Loucy (cell line): Measurements from ENCODE around the gene URI1.

Experiments used
- H2AFZ ChIP-seq: fragments of 200-600 bp; sonication (generic); 2 replicates; pipeline ENCODE4 v1.6.0; 2016; ENCODE audit warnings: antibody characterized with exemption, mild to moderate bottlenecking, low read length, moderate library complexity
- H3F3A ChIP-seq: fragments of 200-600 bp; 2 replicates; pipeline ENCODE4 v1.6.0; 2016; ENCODE audit warnings: antibody characterized with exemption, low read depth, mild to moderate bottlenecking
- H3K27me3 ChIP-seq: fragments of 200-600 bp; sonication (generic); 2 replicates; pipeline ENCODE4 v1.6.1; 2014; ENCODE audit warnings: low read length, mild to moderate bottlenecking; ENCODE audit not compliant: insufficient read depth, poor library complexity, severe bottlenecking
- H3K36me3 ChIP-seq: fragments of 200-600 bp; sonication (generic); 2 replicates; pipeline ENCODE4 v1.6.1; 2016; ENCODE audit warnings: low read length; ENCODE audit not compliant: insufficient read depth
- H3K4me1 ChIP-seq: fragments of 200-600 bp; sonication (generic); 2 replicates; pipeline ENCODE4 v1.5.1; 2014; ENCODE audit warnings: low read length, mild to moderate bottlenecking; ENCODE audit not compliant: insufficient read depth, poor library complexity, severe bottlenecking
- H3K4me2 ChIP-seq: fragments of 200-600 bp; sonication (generic); 2 replicates; pipeline ENCODE4 v1.6.0; 2014; ENCODE audit warnings: antibody characterized with exemption, low read length, low read depth, mild to moderate bottlenecking; ENCODE audit not compliant: poor library complexity, severe bottlenecking
- H3K4me3 ChIP-seq: fragments of 200-600 bp; sonication (generic); 2 replicates; pipeline ENCODE4 v1.5.1; 2014; ENCODE audit warnings: low read length, mild to moderate bottlenecking, mixed read lengths; ENCODE audit not compliant: poor library complexity, severe bottlenecking
- H3K79me2 ChIP-seq: fragments of 200-600 bp; sonication (generic); 2 replicates; pipeline ENCODE4 v1.6.1; 2014; ENCODE audit warnings: low read length; ENCODE audit not compliant: insufficient read depth
- H3K9ac ChIP-seq: fragments of 200-600 bp; sonication (generic); 2 replicates; pipeline ENCODE4 v1.6.0; 2014; ENCODE audit warnings: mild to moderate bottlenecking, low read depth, low read length, moderate library complexity; ENCODE audit not compliant: poor library complexity, severe bottlenecking
- H3K9me2 ChIP-seq: fragments of 200-600 bp; sonication (generic); replicated peaks from 2 replicates; pipeline ENCODE4 v1.6.1; 2016; ENCODE audit warnings: low read depth, low read length, mixed read lengths
- H3K9me3 ChIP-seq: fragments of 200-600 bp; sonication (generic); 2 replicates; pipeline ENCODE4 v1.6.1; 2014; ENCODE audit warnings: mild to moderate bottlenecking, antibody characterized with exemption, low read length, low read depth; ENCODE audit not compliant: insufficient read depth
- H4K20me1 ChIP-seq: fragments of 200-600 bp; sonication (generic); 2 replicates; pipeline ENCODE4 v1.6.0; 2014; ENCODE audit warnings: antibody characterized with exemption, low read length, mild to moderate bottlenecking; ENCODE audit not compliant: insufficient read depth, poor library complexity, severe bottlenecking
- EZH2phosphoT487 ChIP-seq: fragments of 200-600 bp; IDR thresholded peaks from 2 replicates; pipeline ENCODE4 v1.6.1; 2018; ENCODE audit warnings: antibody characterized with exemption, mild to moderate bottlenecking, moderate library complexity, borderline replicate concordance
- TF ChIP-seq, protein P1 (sequence below): fragments of 200-600 bp; sonication (generic); conservative IDR thresholded peaks from 2 replicates; pipeline ENCODE4 v1.5.1; 2014; ENCODE audit warnings: mild to moderate bottlenecking, antibody characterized with exemption, low read length

Gene URI1

DNA sequence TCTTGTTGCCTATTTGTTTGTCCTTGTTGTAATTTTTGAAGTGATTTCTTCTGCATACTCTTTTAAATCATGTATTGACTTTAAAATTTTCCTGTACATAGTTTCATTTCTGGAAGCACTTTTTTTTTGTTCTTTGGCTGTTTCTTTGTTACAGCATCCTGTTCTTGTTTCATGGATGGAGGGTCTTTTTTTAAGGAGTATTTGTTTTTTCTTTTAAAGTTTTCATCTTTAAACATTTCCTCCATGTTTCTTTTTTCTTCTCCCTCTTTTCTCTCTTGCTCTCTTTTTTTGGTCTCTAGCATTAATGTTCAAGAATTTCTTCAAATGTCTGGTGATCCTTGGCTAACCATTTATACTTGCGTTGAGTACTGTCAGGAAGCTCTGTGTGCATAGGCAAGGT is 58.8 kb downstream of the URI1 start:
- Histone ChIP-seq H3K27me3 (no peaks in the 10 kb centered on the region), H4K20me1 (peaks cover 50% of the 10 kb centered on the region), H3K9me2 (no peaks in the 10 kb centered on the region), H3K4me2 (no peak overlapping the region), H2AFZ (no peak overlapping the region), H3K79me2 (peaks cover 94% of the 10 kb centered on the region), H3F3A (peaks cover 9% of the 10 kb centered on the region), H3K4me3 (no peak overlapping the region), H3K36me3 (peaks cover 33% of the 10 kb centered on the region), H3K9me3 (peaks cover 22% of the 10 kb centered on the region; the same call in 1 of the 2 replicates), H3K9ac (no peak overlapping the region), H3K4me1 (peaks cover 22% of the 10 kb centered on the region)
- no peak for TF ChIP-seq EZH2phosphoT487
- TF ChIP-seq, protein P1, sequence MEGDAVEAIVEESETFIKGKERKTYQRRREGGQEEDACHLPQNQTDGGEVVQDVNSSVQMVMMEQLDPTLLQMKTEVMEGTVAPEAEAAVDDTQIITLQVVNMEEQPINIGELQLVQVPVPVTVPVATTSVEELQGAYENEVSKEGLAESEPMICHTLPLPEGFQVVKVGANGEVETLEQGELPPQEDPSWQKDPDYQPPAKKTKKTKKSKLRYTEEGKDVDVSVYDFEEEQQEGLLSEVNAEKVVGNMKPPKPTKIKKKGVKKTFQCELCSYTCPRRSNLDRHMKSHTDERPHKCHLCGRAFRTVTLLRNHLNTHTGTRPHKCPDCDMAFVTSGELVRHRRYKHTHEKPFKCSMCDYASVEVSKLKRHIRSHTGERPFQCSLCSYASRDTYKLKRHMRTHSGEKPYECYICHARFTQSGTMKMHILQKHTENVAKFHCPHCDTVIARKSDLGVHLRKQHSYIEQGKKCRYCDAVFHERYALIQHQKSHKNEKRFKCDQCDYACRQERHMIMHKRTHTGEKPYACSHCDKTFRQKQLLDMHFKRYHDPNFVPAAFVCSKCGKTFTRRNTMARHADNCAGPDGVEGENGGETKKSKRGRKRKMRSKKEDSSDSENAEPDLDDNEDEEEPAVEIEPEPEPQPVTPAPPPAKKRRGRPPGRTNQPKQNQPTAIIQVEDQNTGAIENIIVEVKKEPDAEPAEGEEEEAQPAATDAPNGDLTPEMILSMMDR, result no peak

DNA sequence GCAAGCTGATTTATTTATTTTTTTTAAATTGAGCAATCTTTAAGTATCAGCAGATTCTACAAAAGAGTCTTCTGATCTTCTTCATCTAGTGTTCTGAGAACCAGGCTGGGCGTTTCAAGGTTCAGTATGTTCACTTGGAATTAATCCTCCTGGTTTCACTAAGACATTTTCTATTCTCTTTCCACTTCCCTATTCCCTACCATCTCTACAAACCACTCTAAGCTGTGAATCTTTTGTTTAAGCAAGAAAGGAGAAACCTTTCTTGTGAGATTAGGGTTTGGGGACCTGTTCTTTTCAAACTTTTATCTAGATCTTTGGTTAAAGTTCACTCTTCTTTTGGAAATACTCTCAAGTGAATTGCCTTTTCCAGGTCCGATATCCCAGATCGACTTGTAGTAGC is 59.3 kb downstream of the URI1 start:
- peaks cover 89% of the 10 kb centered on the region for H3K79me2 ChIP-seq

DNA sequence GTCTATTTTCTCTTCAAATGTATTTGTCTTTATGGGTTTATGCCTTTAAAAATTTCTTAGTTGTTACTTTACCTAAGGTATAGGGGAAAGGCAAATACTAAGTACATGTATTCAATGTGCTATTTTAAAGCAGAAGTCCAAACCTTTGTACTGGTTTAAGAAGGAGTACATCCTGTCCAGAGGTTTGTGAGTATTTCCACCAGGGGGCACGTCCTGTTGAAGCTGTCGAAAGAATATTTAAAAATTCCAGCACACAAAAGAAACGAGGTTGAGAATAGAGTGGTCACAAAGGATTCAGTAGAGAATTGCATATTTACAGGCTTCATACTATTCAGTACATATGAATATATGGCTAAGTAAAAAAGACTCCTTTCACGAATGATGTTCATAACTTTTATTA is 59.8 kb downstream of the URI1 start:
- Histone ChIP-seq H2AFZ (no peak overlapping the region), H3K79me2 (peaks cover 85% of the 10 kb centered on the region)

More for the DNA sequence above, 59.3 kb downstream of the URI1 start:
- H3K4me2 ChIP-seq, result no peak overlapping the region
- peaks cover 26% of the 10 kb centered on the region for H3K4me1 ChIP-seq
- no peak overlapping the region for H3K9ac ChIP-seq
- no peaks in the 10 kb centered on the region for H3K27me3 ChIP-seq
- peaks cover 53% of the 10 kb centered on the region for H4K20me1 ChIP-seq
- H2AFZ ChIP-seq, result no peak overlapping the region
- H3K9me2 ChIP-seq, result no peaks in the 10 kb centered on the region
- H3K36me3 ChIP-seq, result peaks cover 28% of the 10 kb centered on the region
- no peak overlapping the region for H3K4me3 ChIP-seq
- TF ChIP-seq, protein P1, result no peak
- no peak for TF ChIP-seq EZH2phosphoT487
- peaks cover 17% of the 10 kb centered on the region; the same call in 1 of the 2 replicates for H3K9me3 ChIP-seq
- peaks cover 13% of the 10 kb centered on the region for H3F3A ChIP-seq

More for the DNA sequence above, 59.8 kb downstream of the URI1 start:
- Histone ChIP-seq H4K20me1 (peaks cover 58% of the 10 kb centered on the region), H3K4me3 (no peak overlapping the region), H3K9me2 (no peaks in the 10 kb centered on the region), H3K36me3 (peaks cover 25% of the 10 kb centered on the region), H3K9ac (no peak overlapping the region), H3K4me2 (no peak overlapping the region), H3K27me3 (no peaks in the 10 kb centered on the region), H3K4me1 (peaks cover 31% of the 10 kb centered on the region), H3K9me3 (peaks cover 14% of the 10 kb centered on the region; the same call in 1 of the 2 replicates), H3F3A (peaks cover 13% of the 10 kb centered on the region)
- no peak for TF ChIP-seq EZH2phosphoT487
- TF ChIP-seq, protein P1, result peak; percentile 33; the same call in 1 of the 2 replicates
